HG03045 (cell line): ENCODE measurements around the gene FCHSD1.
A peak's percentile ranks its signal among the peaks of the same experiment; 100 is the strongest.

ENCODE experiments used
- ATAC-seq: cut with Tn5 transposase; IDR thresholded peaks from one replicate; pipeline ENCODE4 v1.9.1; 2021; ENCODE audit warnings: mild to moderate bottlenecking, moderate library complexity; ENCODE audit not compliant: unreplicated experiment

FCHSD1 gene

DNA sequence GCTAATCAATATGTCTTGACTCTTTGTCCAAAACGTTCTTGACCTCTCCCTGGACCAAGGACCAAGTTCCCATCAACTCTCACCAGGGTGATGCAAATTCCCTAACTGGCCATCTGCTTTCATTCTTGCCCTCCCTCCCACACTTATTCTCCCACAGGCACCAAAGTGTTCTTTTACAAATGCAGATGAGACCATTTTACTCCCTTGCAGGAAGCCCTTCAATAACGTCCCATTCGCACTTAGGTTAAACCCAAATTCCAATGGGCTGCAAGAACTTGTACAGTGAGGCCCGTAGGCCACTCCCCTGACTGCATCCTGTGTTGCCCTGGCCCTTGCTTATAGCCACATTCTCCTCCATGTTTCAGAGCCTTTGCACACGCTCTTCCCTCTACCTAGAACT, 23.5 kb upstream of the FCHSD1 start:
- ATAC-seq = no peak

DNA sequence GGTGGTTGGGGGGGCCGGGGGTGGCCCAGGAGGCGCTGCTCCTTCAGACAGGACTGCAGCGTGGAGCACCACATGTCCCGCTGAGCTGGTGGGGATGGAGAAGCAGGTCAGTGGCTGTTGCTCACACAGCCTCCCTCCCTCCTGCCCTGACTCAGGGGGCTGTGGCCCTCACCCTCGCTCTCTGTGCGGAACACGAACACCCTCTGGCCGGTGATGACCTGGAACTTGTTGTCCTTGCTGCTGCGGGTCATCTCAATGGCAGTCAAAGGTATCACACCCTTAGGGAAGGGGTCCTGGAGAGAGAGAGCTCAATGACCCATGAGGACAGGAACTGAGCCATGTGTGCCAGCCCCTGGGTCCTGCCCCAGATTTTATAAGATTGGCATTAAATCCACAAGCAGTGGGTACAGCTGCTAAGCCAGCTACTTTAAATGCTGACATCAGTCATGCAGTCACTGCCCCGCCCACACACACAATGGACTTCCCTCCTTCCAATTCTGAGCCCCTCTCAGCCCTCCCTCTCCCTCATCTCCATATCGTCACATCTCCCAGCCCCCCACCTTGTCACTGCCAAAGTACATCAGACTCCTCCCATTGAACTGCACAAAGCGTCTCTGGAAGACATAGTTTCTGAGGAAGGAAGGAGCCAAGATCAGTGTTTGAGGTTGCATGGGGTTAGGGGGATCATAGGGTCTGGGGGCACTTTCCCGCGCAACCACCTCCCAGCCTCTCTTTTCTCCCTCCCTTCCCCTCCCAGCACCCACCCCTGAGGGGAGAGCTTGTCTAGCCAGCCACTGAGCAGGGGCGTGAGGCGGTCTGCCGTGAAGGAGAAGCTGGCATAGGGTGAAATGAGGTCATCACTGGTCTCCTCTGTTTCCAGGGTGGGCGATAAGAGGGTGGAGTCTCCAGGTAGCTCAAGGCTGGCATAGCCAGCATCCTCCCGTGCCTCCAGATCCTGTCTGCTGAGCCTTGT, 21.9 kb upstream of the FCHSD1 start:
- no peak for ATAC-seq

DNA sequence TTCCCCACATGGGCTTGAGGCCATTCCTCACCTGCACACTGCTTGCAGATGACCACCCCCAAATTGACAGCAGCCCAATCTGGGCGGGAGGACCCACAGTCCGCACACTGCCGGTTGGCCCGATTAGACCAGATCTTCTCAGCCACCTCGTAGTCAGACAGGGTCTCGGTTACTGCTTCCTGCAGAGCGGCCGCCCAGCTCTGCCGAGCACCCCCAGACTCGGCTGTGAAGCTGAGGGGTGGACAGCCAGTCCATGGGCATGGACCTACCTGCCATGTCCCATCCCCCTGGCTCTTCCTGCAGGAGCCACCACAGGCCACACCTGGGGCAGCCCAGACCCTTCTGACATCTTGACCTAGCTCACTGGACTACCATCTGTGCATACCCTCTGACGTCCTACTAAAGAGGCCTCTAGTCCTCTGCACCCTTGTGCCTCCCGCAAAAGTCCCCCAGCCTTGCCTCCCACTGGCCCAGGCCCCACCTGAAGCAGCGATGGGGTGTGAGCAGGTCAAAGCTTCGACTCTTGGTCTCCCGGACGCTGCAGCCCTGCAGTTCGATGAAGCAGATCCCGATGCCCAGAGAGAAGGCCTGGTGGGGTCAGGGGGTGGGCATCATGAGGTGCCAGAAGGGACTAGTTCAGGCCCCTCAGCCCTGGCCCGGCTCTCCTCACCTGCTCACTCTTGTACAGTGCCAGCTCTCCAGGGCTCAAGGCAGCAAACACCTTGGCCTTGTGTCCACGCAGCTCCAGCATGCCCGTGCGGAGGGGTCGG, 21.0 kb upstream of the FCHSD1 start:
- ATAC-seq = no peak

DNA sequence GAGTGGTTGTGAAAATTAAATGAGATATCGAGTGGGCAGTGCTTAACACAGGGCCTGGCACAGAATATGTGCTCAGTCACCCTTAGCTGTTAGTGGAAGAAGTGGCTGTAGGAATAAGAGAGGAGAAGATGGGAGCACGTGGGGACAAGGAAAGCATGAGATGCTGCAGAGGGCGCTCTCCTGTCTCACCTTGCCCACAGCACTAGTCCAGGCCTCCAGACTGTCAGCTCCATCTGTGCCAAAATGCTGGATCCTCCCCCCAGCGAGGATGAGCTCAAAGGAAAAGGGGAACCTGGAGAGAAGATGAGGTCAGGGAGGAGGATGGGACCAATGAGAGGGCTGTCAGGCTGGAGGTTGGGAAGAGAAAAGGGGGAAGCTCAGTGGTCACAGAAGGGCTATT, 18.3 kb upstream of the FCHSD1 start:
- no peak for ATAC-seq

DNA sequence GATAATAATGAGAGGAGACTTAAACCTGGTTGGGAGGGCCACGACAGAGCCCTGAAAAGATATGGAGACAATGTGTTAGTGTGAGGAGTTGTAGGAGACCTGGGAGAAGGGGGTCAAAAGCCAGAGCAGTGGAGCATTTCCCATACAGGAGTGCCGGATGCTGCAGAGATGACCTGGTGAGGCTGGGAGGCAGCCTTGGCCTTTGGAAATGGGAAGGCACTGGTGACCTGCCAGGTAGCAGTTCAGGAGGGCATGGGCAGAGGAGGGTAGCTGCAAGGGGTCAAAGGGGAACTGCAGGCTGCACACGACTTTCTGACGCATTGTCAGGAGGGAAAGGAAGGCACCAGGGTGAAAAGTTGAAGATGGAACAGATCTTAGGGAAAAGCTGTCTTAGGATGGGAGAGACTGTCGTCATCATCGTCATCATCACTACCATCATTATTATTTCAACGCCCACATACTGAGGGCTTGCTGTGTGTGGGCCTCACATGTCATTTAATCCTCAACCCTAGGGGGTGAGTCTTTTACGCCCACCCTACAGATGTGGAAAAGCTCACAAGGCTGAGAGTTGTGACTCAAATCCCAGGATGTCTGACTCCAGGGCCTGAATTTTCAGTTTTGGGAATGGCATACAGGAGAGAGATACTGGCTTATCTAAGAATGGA, 17.5 kb upstream of the FCHSD1 start:
- ATAC-seq = no peak

DNA sequence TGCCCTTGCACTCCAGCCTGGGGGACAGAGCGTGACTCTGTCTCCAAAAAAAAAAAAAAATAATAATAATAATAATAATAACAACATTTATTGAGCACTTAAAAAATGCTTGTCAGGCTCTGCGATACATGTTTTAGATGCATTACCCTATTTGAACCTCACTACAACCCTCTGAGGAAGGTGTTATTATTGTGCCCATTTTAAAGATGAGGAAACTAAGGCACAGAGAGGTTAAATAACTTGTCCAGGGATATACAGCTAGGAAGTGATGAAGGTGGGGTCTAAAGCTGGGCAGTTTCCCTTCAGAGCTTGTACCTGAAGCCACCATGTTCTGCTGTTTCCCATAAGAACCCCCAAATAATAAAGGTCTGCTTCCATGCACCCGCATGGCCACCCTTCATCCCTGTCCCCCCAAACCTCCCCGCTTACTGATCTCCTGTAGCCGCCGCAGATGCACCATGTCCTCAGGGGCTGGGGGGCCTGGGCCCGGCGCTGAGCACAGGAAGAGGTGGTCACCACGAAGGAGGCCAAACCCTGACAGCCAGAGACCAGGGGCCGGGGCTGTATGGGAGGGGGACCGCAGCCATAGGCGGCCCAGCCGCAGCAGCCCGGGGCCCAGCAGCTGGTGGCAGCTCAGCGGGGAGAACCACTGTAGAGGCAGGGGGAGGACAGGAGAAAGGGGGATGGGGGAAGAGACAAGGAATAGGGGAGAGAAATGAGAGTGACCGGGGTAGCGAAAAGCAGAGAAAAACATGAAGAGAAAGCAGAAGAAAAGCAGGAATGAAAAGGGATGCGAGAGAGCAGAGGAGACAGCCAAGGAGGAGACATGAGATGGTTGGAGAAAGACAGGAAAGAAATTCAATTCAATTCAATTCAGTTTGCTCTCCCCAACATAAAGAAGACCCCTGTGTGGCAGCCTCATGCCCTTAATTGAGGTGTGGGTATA, 15.1 kb upstream of the FCHSD1 start:
- no peak for ATAC-seq

DNA sequence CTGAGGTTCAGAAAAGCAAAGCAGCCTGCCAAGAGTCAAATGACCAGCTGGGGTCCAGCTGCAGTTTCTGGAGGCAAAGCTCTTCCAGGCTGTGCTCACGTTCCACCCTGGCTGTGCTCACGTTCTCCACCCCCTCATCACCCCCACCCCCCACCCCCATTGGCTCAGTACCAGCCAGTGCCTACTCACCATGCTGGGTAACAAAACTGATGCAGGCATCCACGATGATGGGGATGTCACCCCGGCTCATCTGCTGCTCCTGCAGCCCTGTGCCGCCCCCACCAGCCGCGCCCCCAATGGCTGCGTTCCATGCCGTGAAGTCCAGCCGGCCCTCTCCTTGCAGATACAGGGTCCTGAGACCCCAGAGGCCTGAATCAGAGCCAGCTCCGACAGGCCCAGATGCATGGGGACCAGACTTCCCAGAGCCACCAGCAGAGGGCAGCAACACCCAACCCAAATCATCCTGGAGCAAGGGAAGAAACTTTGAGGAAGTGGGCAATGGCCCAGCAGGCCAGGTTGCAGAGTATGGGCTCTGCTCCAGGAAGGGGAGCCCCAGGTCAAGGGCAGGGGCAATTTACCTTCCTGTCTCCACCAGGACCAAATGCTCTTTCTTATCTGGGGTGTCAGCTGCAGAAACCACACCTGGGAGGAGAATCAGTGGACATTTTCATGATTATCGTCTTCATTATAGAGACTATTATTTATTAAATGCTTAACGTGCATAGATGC, 13.7 kb upstream of the FCHSD1 start:
- ATAC-seq = peak; percentile 88

DNA sequence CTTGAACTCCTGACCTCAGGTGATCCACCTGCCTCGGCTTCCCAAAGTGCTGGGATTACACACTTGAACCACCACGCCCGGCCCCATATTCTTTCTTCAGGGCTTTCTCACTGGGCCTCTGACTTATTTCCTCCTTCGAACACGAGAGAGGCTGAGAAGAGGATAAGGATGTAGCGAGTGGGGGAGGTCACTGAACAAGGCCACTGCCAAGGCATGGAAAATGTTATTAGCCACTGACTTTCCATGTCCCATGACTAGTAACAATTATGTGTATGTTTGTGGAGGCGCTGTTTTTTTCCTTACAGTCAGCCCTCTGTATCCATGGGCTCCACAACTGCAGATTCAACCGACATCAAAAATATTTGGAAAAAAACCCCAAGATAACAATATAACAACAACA, 12.3 kb upstream of the FCHSD1 start:
- ATAC-seq = no peak

DNA sequence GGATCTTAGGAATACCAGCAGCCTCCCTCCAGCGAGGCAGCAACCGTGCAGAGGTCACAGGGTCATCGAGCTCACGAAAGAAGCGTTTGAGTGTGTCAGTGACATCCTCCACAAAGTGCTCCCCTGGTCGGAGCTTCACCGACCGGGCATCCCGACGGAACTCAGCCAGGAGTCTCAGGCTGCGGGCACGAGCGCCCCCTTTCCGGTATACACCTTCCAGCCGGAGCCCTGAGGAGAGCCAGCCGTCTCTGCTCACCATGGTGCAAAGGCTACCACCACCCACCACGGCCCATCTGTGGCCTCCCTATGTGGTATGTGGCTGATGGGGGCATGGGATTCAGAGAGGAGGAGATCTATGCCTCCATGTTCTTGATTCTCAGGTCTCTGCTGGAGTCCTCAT, 10.8 kb upstream of the FCHSD1 start:
- no peak for ATAC-seq

DNA sequence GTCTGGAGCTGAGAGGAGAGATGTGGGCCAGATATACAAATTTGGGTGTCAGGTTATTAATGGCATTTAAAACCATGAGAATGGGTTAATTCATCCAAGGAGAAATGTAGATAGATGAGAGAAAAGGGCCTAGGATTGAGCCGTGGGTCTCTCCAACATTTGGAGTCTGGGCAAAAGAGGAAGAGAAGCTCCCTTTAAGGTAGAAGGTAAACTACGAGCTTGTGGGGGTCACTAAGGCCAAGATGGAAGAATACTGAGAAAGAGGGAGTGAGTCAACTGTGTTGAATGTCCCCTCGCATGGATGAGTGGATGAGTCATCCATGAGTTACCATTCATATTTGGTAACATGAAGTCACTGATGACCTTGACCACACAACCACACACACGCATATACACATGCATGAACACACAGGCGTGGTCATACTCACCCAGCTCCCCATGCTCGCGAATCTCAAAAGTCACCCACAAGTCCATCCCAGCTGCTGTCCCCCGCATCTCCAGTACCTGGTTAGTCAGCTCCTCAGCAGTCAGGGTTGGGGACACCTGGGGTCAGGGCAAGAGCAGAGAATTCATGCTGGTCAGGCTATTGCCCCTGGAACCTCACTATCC, 6.8 kb upstream of the FCHSD1 start:
- peak; percentile 58 for ATAC-seq

DNA sequence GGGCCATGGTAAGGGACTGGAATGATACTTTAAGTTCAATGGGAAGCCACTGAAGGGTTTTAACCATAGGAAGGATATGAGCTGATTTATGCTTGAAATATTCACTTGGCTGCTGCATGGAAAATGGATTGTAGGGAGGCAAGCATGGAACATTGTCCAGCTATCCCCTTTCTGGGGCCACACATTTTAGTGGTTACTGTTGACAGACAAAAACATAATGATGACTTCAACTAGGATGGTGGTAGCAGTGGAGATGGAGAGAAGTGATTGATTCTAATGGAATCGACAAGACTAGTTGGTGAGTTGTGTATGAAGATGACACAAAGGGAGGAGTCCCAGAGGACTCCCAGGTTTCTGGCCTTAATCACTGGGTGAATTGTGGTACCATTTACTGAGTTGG, 6.2 kb upstream of the FCHSD1 start:
- no peak for ATAC-seq

DNA sequence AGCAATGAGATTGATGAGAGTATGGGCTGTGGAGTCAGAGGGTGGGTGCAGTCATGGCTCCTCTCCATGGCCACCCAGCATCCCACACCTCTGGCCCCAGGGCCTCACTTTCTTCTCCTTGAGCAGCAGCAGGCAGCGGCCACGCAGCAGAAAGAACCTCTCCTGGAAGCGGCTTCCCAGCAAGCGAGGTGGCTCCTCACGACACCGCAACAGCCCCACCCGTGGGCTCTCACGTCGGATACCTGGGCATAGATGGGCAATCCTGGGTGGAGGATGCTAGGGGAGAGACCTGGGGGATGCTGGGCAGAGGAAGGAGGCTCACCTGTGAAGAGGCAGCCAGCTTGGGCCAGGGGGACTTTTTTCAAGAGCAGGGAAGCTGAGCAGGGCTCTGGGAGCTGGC, 5.2 kb upstream of the FCHSD1 start:
- ATAC-seq = no peak

DNA sequence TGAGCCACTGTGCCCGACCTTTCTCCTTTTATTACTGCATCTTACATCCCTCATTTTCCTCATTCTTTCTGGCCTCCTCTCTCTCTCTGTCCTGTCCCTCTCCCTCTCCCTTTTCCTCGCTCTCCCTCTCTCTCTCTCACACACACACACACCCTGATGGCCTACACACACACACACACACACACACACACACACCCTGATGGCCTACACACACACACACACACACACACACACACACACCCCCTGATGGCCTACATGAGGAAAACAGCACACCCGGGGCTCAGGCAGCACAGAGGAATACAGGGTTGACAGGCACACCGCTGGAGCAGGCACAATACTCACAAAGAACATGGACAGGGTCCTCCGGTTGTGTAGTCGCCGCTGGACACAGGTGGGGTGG, 3.8 kb upstream of the FCHSD1 start:
- no peak for ATAC-seq

DNA sequence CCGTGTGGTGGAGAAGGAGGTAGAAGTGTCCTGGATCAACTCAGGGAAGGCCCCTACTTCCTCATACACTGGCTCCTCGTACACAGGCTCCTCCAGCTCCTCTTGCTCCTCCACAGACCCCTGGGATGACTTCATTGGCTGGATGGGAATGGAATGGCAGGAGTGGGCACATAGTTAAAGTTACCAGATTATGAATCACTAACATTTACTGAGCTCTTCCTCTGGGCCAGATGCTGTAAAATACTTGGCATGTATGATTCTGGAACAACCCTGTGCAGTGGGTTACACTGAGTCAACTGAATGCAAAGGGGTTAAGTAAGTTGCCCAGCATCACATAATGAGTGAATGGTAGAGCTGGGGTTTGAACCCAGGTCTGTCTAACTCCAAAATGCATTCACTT, 3.1 kb upstream of the FCHSD1 start:
- no peak for ATAC-seq

DNA sequence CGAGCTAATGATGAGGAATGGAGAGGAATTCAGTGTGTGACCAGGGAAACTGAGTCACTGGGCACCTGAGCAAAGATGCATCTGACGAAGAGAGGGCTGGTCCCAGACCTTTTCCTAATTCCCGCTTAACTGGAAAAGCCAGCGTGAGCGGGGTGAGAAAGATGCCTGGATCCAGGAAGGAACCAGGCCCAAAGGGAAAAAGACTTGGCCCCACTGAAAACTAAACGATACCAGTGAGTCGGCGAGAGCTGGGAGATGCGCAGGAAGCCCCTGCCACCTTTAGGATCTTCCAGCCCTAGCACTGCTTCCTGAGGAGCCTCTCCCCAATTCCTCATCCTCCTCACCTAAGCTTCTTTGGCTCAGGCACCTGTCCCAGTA, 499 bp upstream of the FCHSD1 start:
- ATAC-seq = no peak

DNA sequence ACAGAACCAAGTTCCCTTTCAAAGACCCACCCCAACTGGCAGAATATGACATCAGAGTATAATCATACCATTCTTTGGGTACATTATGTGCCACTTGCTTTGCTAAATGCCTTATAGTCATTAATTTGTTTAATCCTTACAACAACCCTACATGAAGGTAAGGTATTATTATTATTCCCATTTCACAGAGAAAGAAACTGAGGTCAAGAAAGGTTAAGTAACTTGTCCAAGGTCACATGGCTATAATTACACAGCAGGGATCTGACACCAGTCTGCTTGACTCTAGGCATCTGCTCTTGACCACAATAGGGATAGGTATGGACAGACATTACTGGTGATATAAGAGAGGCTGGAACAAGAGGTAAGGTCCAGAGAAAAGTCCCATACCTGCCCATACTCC, 1.2 kb downstream of the FCHSD1 start:
- no peak for ATAC-seq

DNA sequence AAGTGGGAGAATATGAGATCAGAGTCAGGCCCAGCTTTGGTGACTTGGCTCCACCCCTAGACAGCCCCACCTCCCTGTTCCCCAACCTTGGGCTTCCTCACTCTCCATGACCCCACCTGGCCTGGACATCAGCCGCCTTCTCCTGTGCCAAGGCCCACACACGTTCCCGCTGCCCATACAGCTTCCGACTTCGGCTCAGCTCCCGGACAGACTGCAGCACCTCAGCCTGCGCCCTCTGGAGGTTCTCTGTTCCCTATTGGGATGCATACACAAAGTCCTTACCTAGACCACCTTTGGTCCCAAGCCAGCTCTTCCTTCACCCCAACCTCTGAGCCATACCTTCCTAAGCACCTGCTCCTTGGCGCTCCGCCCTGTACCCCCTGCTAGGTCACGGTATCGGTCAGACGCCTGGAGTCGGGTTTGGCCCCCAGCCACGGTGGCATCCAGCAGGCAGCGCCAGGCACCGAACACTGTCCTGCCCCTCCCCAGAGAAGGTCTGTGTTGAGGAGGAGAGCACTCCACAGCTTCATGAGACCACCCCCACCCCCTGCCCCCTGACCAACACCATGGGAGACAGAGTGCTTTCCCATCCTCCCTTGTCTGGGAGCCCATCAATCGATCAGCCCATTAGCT, 2.0 kb downstream of the FCHSD1 start:
- ATAC-seq = no peak

DNA sequence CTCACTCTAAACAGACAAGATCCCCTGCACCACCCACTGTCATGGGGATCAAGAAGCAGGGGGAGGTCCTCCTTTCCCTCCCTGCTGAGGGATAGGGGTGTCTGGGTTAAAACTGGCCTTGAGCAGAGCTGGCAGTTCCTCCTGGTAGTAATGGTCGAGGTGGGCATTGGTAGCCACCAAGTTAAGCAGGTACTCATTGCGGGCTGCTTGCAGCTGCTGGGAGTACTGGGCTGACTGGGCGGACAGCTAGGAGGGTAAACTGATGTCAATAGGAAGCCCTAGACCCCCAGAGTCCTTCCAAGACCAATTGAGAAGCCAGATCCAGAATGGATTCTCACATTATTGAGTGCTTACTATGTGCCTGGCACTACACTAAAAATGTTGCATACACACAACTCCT, 3.4 kb downstream of the FCHSD1 start:
- ATAC-seq = no peak

DNA sequence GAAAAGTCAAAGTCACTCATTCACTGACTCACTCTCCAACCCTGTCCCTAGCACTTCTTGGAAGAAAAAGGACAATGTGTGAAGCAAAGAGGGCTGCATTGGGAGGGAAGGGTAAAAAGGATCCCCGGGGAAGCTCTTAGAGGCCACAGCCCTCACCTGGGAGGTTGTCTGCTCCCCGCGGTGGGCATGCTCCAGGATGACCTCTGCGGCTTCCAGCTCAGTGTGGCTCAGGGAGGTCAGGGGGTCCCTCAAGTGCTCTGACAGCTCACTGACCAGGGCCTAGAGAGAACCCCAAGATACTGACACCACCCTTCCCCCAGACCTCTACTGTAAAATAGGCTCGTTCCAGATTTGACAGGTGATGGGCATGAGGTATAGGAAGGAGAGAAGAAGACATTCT, 4.0 kb downstream of the FCHSD1 start:
- no peak for ATAC-seq
